GM18498 (cell line): ENCODE results near the gene NAT16.

Source experiments
- ATAC-seq: cut with Tn5 transposase; IDR thresholded peaks from one replicate; pipeline ENCODE4 v1.9.1; 2021; ENCODE audit warnings: mild to moderate bottlenecking, moderate library complexity; ENCODE audit not compliant: unreplicated experiment

NAT16 gene

GRCh38 chr7:101162551-101163278 lies 17.4 kb downstream of the NAT16 start:
- ATAC-seq, result no peak

- no peak for ATAC-seq
Measured at GRCh38 chr7:101161692-101162471, 18.2 kb downstream of the NAT16 start.

GRCh38 chr7:101160910-101161309 lies 19.2 kb downstream of the NAT16 start:
- no peak for ATAC-seq

GRCh38 chr7:101159696-101160674 lies 20.1 kb downstream of the NAT16 start:
- ATAC-seq, result no peak

- no peak for ATAC-seq
Measured at GRCh38 chr7:101156866-101157589, 23.1 kb downstream of the NAT16 start.

- no peak for ATAC-seq
Measured at GRCh38 chr7:101156277-101156676, 23.8 kb downstream of the NAT16 start.

GRCh38 chr7:101155303-101155702 lies 24.8 kb downstream of the NAT16 start:
- no peak for ATAC-seq

GRCh38 chr7:101154693-101155102 lies 25.4 kb downstream of the NAT16 start:
- peak; percentile 17 for ATAC-seq

GRCh38 chr7:101153969-101154692 lies 26.0 kb downstream of the NAT16 start, which contains the start of gene AP1S1:
Gene AP1S1, plus strand, starts transcription at chr7:101154476. Its CDS starts 39 bp downstream, at chr7:101154515.
- ATAC-seq, result peak; percentile 83

GRCh38 chr7:101151908-101152651 lies 28.0 kb downstream of the NAT16 start:
- ATAC-seq, result no peak

- no peak for ATAC-seq
Measured at GRCh38 chr7:101140746-101141382, 39.2 kb downstream of the NAT16 start.

- ATAC-seq, result no peak
Measured at GRCh38 chr7:101140339-101140699, 39.8 kb downstream of the NAT16 start.

GRCh38 chr7:101138213-101138870 lies 41.8 kb downstream of the NAT16 start:
- peak; percentile 79 for ATAC-seq

- ATAC-seq, result no peak
Measured at GRCh38 chr7:101137651-101138212, 42.4 kb downstream of the NAT16 start.

- ATAC-seq, result no peak
Measured at GRCh38 chr7:101134399-101134980, 45.6 kb downstream of the NAT16 start.

GRCh38 chr7:101133621-101134398 lies 46.3 kb downstream of the NAT16 start:
- no peak for ATAC-seq
